ENCODE results near the gene GRM1. TPM values are rescaled to one million over a fixed set of nuclear protein-coding genes. Genes with fewer than 3 reads are reported as not detected.

GRM1 gene
- total RNA-seq, 2 experiments from 2014 or later, result not detected

DNA sequence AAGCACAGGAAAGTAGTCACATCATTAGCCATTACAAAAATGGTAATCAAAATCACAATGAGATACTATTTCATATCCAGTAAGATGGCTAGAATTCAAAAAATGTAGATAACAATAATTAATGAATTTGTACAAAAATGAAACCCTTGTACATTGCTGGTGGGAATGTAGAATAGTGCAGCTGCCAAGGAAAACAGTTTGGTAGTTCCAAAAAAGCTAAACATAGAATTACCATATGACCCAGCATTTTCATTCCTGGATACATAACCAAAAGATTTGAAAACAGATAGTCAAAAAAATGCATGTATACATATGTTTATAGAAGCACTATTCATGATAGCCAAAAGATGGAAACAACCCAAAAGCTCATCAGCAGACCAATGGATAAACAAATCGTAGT lies 263.6 kb downstream of the GRM1 start:
- Mint-ChIP-seq H3K4me3 (no peak overlapping the region), H3K4me1 (ENCODE audit: low read depth) (no peaks in the 10 kb centered on the region), H3K27ac (no peak overlapping the region), H3K9me3 (no peaks in the 10 kb centered on the region), H3K27me3 (no peaks in the 10 kb centered on the region), H3K36me3 (no peaks in the 10 kb centered on the region)
- DNase-seq, result no peak
- POLR2A ChIA-PET, result no interaction called here
- CTCF ChIA-PET, result no interaction called here
- intact Hi-C loops (cut with micrococcal nuclease), result no loop called here

DNA sequence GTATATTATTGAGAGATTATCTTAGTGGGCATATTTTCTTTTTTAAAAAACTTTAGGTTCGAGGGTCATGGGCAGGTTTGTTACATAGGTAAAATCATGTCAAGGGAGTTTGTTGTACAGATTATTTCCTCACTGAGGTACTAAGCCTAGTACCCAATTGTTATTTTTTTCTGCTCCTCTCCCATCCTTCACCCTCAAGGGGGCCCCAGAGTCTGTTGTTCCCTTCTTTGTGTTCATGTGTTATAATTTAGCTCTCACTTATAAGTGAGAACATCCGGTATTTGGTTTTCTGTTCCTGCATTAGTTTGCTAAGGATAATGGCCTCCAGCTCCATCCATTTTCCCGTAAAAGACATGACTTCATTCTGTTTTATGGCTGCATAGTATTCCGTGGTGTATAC lies 266.8 kb downstream of the GRM1 start:
- ChIA-PET POLR2A (no interaction called here), CTCF (interaction anchor here (0.7 kb wide), 1 partner anchor 82 kb away, joined by 3 read pairs; no protein-coding TSS in a partner anchor)
- Mint-ChIP-seq H3K27me3 (no peaks in the 10 kb centered on the region), H3K4me1 (ENCODE audit: low read depth) (no peaks in the 10 kb centered on the region), H3K27ac (no peak overlapping the region), H3K9me3 (no peaks in the 10 kb centered on the region), H3K36me3 (no peaks in the 10 kb centered on the region), H3K4me3 (no peak overlapping the region)
- no peak for DNase-seq
- intact Hi-C loops (cut with micrococcal nuclease), result no loop called here

DNA sequence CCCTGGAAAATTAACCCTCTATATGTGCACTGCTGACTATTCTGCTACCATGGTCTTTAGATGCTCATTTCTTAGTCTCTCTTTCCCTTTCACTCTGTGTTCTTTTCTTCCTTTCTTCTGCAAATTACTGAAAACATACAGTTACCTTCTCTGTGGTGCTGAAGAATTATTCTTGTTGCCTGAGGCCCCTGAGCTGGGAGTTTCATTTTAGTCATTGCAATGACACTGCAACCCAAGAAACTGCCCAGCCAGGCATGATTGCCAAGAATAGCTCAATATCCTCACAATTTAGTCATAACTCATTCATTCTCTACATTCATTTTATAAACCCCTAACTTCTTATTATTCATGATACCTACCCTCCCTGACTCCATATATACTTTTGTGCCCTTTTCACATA lies 269.0 kb downstream of the GRM1 start:
- H3K4me3 Mint-ChIP-seq, result no peak overlapping the region
- no peaks in the 10 kb centered on the region for H3K27me3 Mint-ChIP-seq
- H3K9me3 Mint-ChIP-seq, result no peaks in the 10 kb centered on the region
- no peak for DNase-seq
- H3K4me1 Mint-ChIP-seq (ENCODE audit: low read depth), result no peaks in the 10 kb centered on the region
- intact Hi-C loops (cut with micrococcal nuclease), result no loop called here
- H3K27ac Mint-ChIP-seq, result no peak overlapping the region
- POLR2A ChIA-PET, result no interaction called here
- CTCF ChIA-PET, result no interaction called here
- H3K36me3 Mint-ChIP-seq, result no peaks in the 10 kb centered on the region

DNA sequence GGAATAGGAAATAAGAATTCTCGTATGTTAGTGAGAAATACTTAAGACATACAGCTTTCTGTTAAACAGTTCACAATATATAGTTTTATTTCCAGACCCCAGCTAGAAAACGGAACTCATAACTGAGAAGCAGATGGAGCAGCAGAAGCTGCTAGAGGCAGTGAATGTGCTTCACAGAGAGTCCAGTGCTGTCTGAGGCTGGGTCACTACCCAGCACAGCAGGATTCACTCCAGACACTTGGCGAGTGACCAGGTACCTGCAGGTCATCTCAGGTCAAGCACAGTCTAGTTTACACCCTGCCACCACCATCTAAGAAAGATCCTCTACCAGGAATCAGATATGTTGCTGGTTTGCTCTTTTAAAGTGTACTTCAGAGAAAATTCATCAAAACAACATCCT lies 271.7 kb downstream of the GRM1 start:
- intact Hi-C loops (cut with micrococcal nuclease), result no loop called here
- no peaks in the 10 kb centered on the region for H3K36me3 Mint-ChIP-seq
- no peak overlapping the region for H3K27ac Mint-ChIP-seq
- no peaks in the 10 kb centered on the region for H3K9me3 Mint-ChIP-seq
- DNase-seq, result no peak
- ChIA-PET CTCF (no interaction called here), POLR2A (no interaction called here)
- no peaks in the 10 kb centered on the region for H3K4me1 Mint-ChIP-seq (ENCODE audit: low read depth)
- H3K4me3 Mint-ChIP-seq, result no peak overlapping the region
- H3K27me3 Mint-ChIP-seq, result no peaks in the 10 kb centered on the region

DNA sequence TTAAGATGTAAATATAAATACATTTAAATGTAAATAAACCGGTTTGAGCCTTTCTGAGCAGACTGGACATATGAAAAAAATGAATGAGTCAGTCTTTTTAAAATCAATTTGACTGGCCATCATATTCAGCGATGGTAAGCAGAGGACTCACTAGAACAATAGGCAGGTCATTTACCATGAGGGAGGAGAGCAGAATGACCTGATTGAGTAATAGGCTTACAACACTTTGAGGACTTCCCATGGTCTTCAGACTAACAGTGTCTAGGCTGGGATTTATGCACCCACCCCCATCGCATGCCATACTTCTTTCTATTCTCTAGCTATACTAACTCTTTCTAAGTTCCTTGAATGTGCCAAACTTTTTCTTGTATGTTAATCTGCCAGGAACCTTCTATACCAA lies 272.9 kb downstream of the GRM1 start:
- CTCF ChIA-PET, result no interaction called here
- Mint-ChIP-seq H3K9me3 (no peaks in the 10 kb centered on the region), H3K4me3 (no peak overlapping the region), H3K36me3 (no peaks in the 10 kb centered on the region), H3K4me1 (ENCODE audit: low read depth) (no peaks in the 10 kb centered on the region), H3K27me3 (no peaks in the 10 kb centered on the region), H3K27ac (no peak overlapping the region)
- POLR2A ChIA-PET, result no interaction called here
- no peak for DNase-seq
- intact Hi-C loops (cut with micrococcal nuclease), result no loop called here

DNA sequence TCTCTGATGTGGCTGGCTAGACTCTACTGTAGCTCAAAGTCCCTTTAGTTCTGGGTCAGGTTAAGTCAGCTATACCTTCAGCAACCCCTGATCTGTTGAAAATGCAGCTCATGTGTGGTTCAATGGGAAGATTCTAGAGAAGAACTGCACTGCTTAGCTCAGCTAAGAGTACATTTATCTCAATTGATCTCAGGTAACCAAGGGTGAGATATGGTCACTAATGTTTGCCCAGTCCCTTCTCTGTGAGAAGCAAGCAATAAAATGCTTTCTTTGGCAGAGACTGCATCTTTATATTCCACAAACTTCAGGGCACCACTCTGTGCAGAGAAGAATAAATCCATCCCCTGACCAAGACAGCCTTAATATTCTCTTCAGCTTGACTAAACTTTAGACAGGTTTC lies 274.1 kb downstream of the GRM1 start:
- Mint-ChIP-seq H3K4me1 (ENCODE audit: low read depth) (no peaks in the 10 kb centered on the region), H3K27me3 (no peaks in the 10 kb centered on the region), H3K9me3 (no peaks in the 10 kb centered on the region), H3K36me3 (no peaks in the 10 kb centered on the region), H3K4me3 (no peak overlapping the region), H3K27ac (no peak overlapping the region)
- intact Hi-C loops (cut with micrococcal nuclease), result no loop called here
- POLR2A ChIA-PET, result no interaction called here
- DNase-seq, result no peak
- CTCF ChIA-PET, result no interaction called here

DNA sequence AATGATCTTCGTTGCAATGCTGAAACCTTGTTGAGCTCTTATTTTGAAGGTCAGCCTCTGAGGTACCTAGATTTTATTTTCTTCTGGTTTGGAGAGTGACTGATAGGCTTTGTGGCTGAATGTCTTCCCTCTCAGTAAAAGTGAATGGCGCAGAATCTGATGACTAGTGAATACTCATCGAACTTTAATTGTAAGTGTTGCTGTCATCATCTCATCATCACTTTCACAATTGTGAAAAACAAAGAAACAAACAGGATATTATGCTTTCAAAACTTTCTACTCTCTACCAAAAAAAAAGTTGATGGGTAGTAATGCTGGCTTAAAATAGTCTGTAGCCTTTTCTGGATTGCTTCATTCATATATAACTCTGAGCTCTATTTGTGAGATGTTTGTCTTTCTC lies 275.3 kb downstream of the GRM1 start:
- POLR2A ChIA-PET, result no interaction called here
- Mint-ChIP-seq H3K36me3 (no peaks in the 10 kb centered on the region), H3K27ac (no peak overlapping the region), H3K27me3 (no peaks in the 10 kb centered on the region), H3K9me3 (no peaks in the 10 kb centered on the region), H3K4me3 (no peak overlapping the region), H3K4me1 (ENCODE audit: low read depth) (no peaks in the 10 kb centered on the region)
- CTCF ChIA-PET, result no interaction called here
- DNase-seq, result no peak
- intact Hi-C loops (cut with micrococcal nuclease), result no loop called here

DNA sequence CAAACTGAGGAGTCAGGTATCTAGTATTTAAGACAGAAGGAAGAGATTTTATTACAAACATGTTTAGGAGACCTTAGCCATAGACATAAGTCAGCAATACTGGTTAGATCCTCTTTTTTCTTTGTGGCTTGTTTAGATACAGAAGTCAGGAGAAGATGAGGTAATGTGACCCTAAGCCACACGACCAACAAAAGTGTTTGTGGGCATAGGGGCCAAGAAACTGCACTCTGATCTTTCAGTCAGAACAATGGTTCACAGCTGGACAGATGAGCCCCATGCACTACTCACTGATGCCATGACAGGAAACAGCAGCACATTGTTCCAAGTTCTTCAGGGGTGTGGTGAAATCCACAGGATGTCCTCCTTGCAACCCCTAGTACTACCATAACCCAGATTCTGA lies 276.2 kb downstream of the GRM1 start:
- H3K27ac Mint-ChIP-seq, result no peak overlapping the region
- H3K36me3 Mint-ChIP-seq, result no peaks in the 10 kb centered on the region
- H3K27me3 Mint-ChIP-seq, result no peaks in the 10 kb centered on the region
- no peaks in the 10 kb centered on the region for H3K4me1 Mint-ChIP-seq (ENCODE audit: low read depth)
- no peak overlapping the region for H3K4me3 Mint-ChIP-seq
- no peak for DNase-seq
- intact Hi-C loops (cut with micrococcal nuclease), result no loop called here
- ChIA-PET POLR2A (no interaction called here), CTCF (no interaction called here)
- no peaks in the 10 kb centered on the region for H3K9me3 Mint-ChIP-seq

DNA sequence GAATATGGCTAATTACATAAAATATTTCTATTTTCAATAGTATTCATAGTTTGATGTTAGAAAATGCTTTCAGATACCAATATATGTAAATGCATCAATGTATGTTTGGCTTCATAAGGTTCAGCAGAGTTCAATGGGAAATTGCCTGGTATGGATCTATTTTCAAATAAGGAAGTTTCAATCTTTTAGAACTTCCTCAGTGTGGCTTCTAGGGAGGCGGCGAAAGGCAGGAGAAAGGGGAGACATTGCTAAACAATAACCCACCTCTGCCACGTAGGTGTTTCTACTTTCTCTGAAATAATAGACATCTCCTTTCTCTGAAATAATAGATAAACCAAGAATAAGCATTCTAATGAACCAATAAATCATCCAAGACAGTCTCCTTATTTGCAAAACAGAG lies 277.1 kb downstream of the GRM1 start:
- Mint-ChIP-seq H3K4me1 (ENCODE audit: low read depth) (no peaks in the 10 kb centered on the region), H3K27me3 (no peaks in the 10 kb centered on the region)
- POLR2A ChIA-PET, result no interaction called here

DNA sequence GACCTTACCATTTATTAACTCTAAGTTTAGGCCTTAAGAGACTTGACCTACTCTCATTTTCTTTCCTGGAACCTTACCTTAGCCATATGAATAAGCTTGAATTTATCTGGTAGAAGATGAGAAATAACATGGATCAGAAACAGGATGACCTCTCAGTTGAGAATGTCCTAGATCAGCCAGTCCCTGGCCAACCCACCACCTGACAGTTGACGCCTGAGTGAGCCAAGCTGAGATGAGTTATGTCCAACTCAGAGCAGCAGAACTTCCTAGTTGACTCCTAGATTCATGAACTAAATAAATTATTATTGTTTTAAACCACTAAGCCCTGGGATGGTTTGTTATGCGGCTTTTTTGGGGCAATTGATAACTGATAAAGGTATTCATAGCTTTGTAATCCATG lies 281.8 kb downstream of the GRM1 start:
- intact Hi-C loops (cut with micrococcal nuclease), result no loop called here
- ChIA-PET POLR2A (no interaction called here), CTCF (no interaction called here)
- Mint-ChIP-seq H3K4me3 (no peak overlapping the region), H3K27ac (no peak overlapping the region), H3K9me3 (no peaks in the 10 kb centered on the region), H3K4me1 (ENCODE audit: low read depth) (no peaks in the 10 kb centered on the region), H3K27me3 (no peaks in the 10 kb centered on the region), H3K36me3 (no peaks in the 10 kb centered on the region)
- no peak for DNase-seq

More for the DNA sequence above, 277.1 kb downstream of the GRM1 start:
- CTCF ChIA-PET, result no interaction called here
- H3K4me3 Mint-ChIP-seq, result no peak overlapping the region
- H3K27ac Mint-ChIP-seq, result no peak overlapping the region
- DNase-seq, result no peak
- H3K9me3 Mint-ChIP-seq, result no peaks in the 10 kb centered on the region
- H3K36me3 Mint-ChIP-seq, result no peaks in the 10 kb centered on the region
- intact Hi-C loops (cut with micrococcal nuclease), result no loop called here

DNA sequence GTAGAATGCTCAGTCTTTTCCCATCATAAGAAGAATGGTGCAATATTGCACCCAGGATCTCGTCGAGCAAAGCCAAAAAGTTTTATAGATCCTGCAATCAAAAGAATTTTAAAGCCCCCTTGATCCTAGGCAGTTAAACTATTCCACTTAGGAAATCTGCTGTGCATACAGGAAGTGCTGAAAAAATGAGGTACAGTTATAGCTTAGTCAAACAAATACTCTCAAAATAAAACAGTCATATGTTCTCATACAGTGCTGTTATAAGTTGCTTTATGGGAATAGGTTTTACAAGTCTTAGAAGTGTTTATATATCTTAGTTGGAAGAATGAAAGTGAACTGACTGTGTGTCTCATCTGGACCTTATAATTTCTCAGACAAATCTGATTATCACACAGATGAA lies 282.2 kb downstream of the GRM1 start:
- H3K4me1 Mint-ChIP-seq (ENCODE audit: low read depth), result no peaks in the 10 kb centered on the region
- no peak overlapping the region for H3K27ac Mint-ChIP-seq
- intact Hi-C loops (cut with micrococcal nuclease), result no loop called here
- no peak for DNase-seq
- no peaks in the 10 kb centered on the region for H3K36me3 Mint-ChIP-seq
- no peak overlapping the region for H3K4me3 Mint-ChIP-seq
- H3K27me3 Mint-ChIP-seq, result no peaks in the 10 kb centered on the region
- no peaks in the 10 kb centered on the region for H3K9me3 Mint-ChIP-seq
- POLR2A ChIA-PET, result no interaction called here
- CTCF ChIA-PET, result no interaction called here

DNA sequence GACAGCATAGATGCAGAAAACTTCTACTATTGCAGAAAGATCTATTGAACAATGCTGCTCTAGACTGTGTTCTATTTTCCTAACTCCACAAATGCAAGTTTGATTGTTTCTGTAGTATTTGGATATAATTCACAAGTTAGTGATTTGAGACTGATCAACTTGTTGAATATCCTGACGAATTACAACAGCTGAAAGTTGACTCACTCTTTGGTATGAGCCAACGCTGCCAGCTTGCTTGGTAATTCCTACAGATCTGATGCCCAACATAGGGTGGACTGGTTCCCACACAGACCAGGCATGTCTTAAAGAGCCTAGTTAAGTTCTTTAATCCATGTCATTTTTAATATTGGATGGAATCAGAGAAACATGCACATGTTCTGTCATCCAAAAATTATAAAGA lies 283.7 kb downstream of the GRM1 start:
- Mint-ChIP-seq H3K27ac (no peak overlapping the region), H3K27me3 (no peaks in the 10 kb centered on the region), H3K4me1 (ENCODE audit: low read depth) (no peaks in the 10 kb centered on the region), H3K9me3 (no peaks in the 10 kb centered on the region), H3K4me3 (no peak overlapping the region), H3K36me3 (no peaks in the 10 kb centered on the region)
- no peak for DNase-seq
- CTCF ChIA-PET, result no interaction called here
- intact Hi-C loops (cut with micrococcal nuclease), result no loop called here
- POLR2A ChIA-PET, result no interaction called here

DNA sequence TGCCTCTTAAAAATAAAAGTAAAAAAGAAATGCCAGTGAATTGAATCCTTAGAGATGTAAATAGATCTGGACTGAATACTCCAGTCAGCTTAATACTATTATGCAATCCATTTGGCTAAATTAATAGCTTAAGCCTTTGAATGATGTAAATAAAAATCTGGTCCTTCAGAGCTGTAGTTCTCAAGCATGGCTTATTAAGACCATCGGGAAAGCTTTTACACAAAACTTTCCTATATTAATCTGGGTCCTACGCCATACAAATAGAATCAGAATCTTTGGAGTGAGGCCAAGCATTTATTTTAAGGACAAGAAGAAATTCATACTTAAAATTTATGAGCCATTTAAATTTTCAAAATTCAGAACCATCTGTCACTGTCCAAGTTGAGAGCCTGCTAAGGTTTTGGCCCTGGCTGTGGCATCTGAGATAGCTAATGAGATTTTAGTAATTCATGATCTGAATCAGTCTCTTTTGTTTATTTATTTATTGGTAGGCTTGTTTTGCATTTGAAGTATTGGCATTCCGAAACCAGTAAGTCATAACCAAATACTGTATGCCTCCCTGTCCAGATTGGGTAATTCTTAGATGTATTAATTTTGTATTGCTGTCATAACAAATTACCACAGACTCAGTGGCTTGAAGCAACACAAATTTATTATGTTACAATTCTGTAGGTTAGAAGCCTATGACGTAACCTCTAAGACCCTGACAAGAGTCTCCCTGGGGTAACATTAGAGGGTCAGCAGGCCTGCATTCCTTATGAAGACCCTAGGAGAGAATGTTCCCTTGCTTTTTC lies 286.7 kb downstream of the GRM1 start:
- intact Hi-C loops (cut with micrococcal nuclease), result no loop called here

DNA sequence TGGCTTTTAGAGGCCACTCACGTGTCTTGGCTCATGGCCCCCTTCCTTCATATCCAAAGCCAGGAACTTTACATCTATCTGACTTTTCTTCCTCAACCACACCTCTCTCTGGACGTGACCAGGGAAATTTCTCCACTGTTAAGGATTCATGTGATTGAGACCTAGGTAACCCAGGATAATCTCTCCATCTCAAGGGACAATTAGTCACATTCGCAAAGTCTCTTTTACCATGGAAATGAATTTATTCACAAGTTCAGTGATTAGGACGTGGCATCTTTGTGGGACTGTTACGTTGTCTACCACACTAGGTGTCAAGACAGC lies 287.3 kb downstream of the GRM1 start:
- no peak for DNase-seq
- Mint-ChIP-seq H3K27ac (no peak overlapping the region), H3K4me3 (no peak overlapping the region), H3K27me3 (no peaks in the 10 kb centered on the region), H3K36me3 (no peaks in the 10 kb centered on the region), H3K9me3 (no peaks in the 10 kb centered on the region), H3K4me1 (ENCODE audit: low read depth) (no peaks in the 10 kb centered on the region)
- CTCF ChIA-PET, result no interaction called here
- intact Hi-C loops (cut with micrococcal nuclease), result no loop called here
- POLR2A ChIA-PET, result no interaction called here

More for the DNA sequence above, 286.7 kb downstream of the GRM1 start:
- CTCF ChIA-PET, result no interaction called here
- POLR2A ChIA-PET, result no interaction called here
- Mint-ChIP-seq H3K9me3 (no peaks in the 10 kb centered on the region), H3K36me3 (no peaks in the 10 kb centered on the region), H3K4me3 (no peak overlapping the region), H3K27ac (no peak overlapping the region), H3K4me1 (ENCODE audit: low read depth) (no peaks in the 10 kb centered on the region), H3K27me3 (no peaks in the 10 kb centered on the region)
- no peak for DNase-seq
